ENCODE data around the gene HLA-DOB. TPM values are rescaled to one million over a fixed set of nuclear protein-coding genes. Genes with fewer than 3 reads are reported as not detected.

The HLA-DOB gene
- total and polyA plus RNA-seq, 8 donors: 0.24 to 2.8 (median 0.57) TPM

GRCh38 chr6:32852844-32853540, 36.2 kb upstream of the HLA-DOB start:
- TF ChIP-seq, protein P1, sequence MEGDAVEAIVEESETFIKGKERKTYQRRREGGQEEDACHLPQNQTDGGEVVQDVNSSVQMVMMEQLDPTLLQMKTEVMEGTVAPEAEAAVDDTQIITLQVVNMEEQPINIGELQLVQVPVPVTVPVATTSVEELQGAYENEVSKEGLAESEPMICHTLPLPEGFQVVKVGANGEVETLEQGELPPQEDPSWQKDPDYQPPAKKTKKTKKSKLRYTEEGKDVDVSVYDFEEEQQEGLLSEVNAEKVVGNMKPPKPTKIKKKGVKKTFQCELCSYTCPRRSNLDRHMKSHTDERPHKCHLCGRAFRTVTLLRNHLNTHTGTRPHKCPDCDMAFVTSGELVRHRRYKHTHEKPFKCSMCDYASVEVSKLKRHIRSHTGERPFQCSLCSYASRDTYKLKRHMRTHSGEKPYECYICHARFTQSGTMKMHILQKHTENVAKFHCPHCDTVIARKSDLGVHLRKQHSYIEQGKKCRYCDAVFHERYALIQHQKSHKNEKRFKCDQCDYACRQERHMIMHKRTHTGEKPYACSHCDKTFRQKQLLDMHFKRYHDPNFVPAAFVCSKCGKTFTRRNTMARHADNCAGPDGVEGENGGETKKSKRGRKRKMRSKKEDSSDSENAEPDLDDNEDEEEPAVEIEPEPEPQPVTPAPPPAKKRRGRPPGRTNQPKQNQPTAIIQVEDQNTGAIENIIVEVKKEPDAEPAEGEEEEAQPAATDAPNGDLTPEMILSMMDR (IDR thresholded peaks at IDR 0.05): no peak
- peaks cover 2 to 62% of the 10 kb centered on the region in 2 donors for H3K36me3 ChIP-seq
- peaks cover 11 to 73% of the 10 kb centered on the region in 2 donors for H3K4me1 ChIP-seq
- no peaks in the 10 kb centered on the region for H3K9me3 ChIP-seq
- H3K27me3 ChIP-seq: no peaks in the 10 kb centered on the region
- peak overlapping the region; percentile 98 to 99 for H3K27ac ChIP-seq
- ATAC-seq: peak; percentile 43
- intact Hi-C loops (cut with DNase I): no loop called here
- peak; percentile 38 to 87 (median 46) for DNase-seq
- H3K4me3 ChIP-seq: peak overlapping the region; percentile 86 to 94

DNA sequence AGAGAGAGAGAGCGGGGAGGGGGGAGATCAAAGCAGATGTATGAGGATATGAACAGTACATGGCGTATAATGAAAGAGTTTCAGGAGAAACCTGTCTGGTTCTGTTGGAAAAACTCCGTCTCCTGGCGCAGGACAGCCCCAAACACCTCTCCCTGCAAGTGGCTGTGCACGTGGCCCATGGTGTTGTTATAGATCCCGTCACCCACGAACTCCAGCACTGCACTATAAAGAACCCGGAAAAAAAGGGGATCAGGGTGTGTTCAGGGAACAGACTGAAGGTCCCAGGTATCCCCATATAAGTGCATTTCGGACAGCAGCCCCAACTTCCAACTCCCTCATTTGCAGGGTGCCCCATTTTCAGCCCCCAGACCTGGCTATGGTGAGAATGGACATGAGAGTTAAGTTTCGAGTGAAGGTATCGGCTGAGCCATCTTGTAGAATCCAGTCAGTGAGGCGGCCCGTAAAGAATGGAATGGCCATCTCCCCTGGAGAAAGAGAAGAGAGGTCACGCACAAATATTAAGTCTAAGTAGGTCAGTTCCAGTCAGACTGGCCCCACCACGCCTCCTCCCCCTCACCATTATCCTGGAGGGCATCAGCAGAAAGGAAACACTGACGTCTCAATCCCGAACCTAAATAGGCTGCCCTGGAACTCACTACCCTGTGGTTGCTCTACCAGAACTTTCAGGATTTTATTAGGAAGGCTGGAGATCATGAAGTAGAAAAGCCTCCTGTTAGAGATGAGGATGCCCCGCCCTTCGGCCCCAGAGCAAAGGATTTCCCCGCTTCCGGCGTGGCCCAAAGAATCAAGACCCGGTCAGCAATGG, 35.4 kb upstream of the HLA-DOB start:
- intact Hi-C loops (cut with DNase I): no loop called here
- TF ChIP-seq, protein P1 (IDR thresholded peaks at IDR 0.05): no peak
- peak; percentile 2 for ATAC-seq
- Histone ChIP-seq H3K36me3 (peaks cover 0 to 62% of the 10 kb centered on the region in 2 donors), H3K27me3 (no peaks in the 10 kb centered on the region), H3K27ac (peak overlapping the region; percentile 98 to 99), H3K9me3 (no peaks in the 10 kb centered on the region), H3K4me3 (peak overlapping the region; percentile 86 to 94), H3K4me1 (peaks cover 11 to 74% of the 10 kb centered on the region in 2 donors)
- DNase-seq: peak in 2 of 4 donors; percentile 57 to 87

- Histone ChIP-seq H3K4me3 (peak overlapping the region in 1 of 2 donors; percentile 94), H3K27me3 (no peaks in the 10 kb centered on the region), H3K27ac (no peak overlapping the region), H3K4me1 (peaks cover 11 to 79% of the 10 kb centered on the region in 2 donors), H3K36me3 (peaks cover 0 to 62% of the 10 kb centered on the region in 2 donors), H3K9me3 (no peaks in the 10 kb centered on the region)
- ATAC-seq (no peak), DNase-seq (no peak)
- TF ChIP-seq, protein P1 (IDR thresholded peaks at IDR 0.05): no peak
- intact Hi-C loops (cut with DNase I): no loop called here
Measured at GRCh38 chr6:32851025-32851424, 34.2 kb upstream of the HLA-DOB start.

DNA sequence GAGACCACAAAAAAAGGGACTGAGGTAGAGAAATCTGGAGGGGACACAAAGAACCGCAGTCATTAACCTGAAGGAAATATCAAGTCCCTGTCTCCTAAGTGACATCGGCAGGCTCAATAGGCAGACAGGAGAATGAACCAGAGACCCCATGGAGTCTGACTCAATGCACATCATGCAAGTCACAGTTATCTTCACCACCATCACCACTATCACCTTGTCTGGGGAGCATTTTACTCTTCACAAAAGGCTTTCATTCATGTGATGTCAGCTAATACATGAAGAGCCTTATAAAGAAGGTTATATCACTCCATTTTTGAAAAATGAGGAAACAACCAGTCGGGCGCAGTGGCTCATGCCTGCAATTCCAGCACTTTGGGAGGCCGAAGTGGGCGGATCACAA, 32.3 kb upstream of the HLA-DOB start:
- TF ChIP-seq, protein P1 (IDR thresholded peaks at IDR 0.05): no peak
- intact Hi-C loops (cut with DNase I): no loop called here
- no peak overlapping the region for H3K4me3 ChIP-seq
- H3K27me3 ChIP-seq: no peaks in the 10 kb centered on the region
- peak overlapping the region in 1 of 2 donors; percentile 28 for H3K27ac ChIP-seq
- H3K36me3 ChIP-seq: peaks cover 0 to 73% of the 10 kb centered on the region in 2 donors
- no peaks in the 10 kb centered on the region for H3K9me3 ChIP-seq
- no peak for DNase-seq
- peaks cover 11 to 74% of the 10 kb centered on the region in 2 donors for H3K4me1 ChIP-seq
- no peak for ATAC-seq

DNA sequence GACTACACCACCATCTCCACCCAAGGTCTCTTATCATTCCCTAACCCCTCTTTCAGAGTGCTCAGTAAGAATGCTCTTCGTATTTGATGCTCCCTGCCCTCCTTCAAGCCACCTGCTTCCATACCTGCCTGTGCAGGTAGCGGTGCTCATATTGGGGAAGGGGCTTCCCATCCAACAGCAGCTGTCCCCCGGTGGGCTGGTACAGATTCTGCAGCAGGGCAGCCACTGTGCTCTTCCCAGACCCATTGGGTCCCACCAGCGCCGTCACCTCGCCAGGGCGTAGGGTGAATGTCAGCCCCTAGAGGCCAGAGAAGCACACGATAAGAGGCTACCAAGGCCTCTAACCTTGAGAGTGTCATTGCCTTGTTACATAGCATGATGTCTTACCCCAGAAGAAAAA, 31.0 kb upstream of the HLA-DOB start:
- TF ChIP-seq, protein P1 (IDR thresholded peaks at IDR 0.05): no peak
- ATAC-seq (no peak), DNase-seq (no peak)
- H3K4me1 ChIP-seq: peaks cover 18 to 81% of the 10 kb centered on the region in 2 donors
- H3K27ac ChIP-seq: no peak overlapping the region
- peaks cover 0 to 74% of the 10 kb centered on the region in 2 donors for H3K36me3 ChIP-seq
- H3K27me3 ChIP-seq: no peaks in the 10 kb centered on the region
- intact Hi-C loops (cut with DNase I): no loop called here
- H3K9me3 ChIP-seq: no peaks in the 10 kb centered on the region
- no peak overlapping the region for H3K4me3 ChIP-seq
